Activated T-cell treated with anti-CD3 and anti-CD28 coated beads, Interleukin-2, amount 50 U/mL, for 4 hours (primary cell): ENCODE results near the gene TMEM61. TPM values are rescaled to one million over a fixed set of nuclear protein-coding genes. Genes with fewer than 3 reads are reported as not detected.

Experiments
- ATAC-seq, 2 donors: fragments of 200-7000 bp; cut with Tn5 transposase; one replicate each; pipeline ENCODE4 v1.10.0; 2021
- DNase-seq: peaks from one replicate; pipeline ENCODE4 v3.0.0-alpha.2; 2020
- H3K27me3 Mint-ChIP-seq: one replicate; pipeline ENCODE4 v1.8.0; 2021; ENCODE audit warnings: low read depth, mixed read lengths
- H3K36me3 Mint-ChIP-seq: one replicate; pipeline ENCODE4 v1.8.0; 2022; ENCODE audit warnings: mixed read lengths; ENCODE audit not compliant: insufficient read depth
- H3K4me1 Mint-ChIP-seq: one replicate; pipeline ENCODE4 v1.8.0; 2021; ENCODE audit warnings: low read depth, mixed read lengths
- H3K4me3 Mint-ChIP-seq: one replicate; pipeline ENCODE4 v1.8.0; 2021; ENCODE audit warnings: mild to moderate bottlenecking, moderate library complexity, mixed read lengths
- H3K9me3 Mint-ChIP-seq: one replicate; pipeline ENCODE4 v1.8.0; 2021; ENCODE audit warnings: mixed read lengths
- total RNA-seq, 3 donors: library from RNA; stranded (reverse); gene quantifications; one replicate each; pipeline ENCODE4 v1.2.1, GENCODE V29; 2021

The TMEM61 gene
- total RNA-seq, 3 donors from 2014 or later, result 0.24 TPM; not detected in 2

DNA sequence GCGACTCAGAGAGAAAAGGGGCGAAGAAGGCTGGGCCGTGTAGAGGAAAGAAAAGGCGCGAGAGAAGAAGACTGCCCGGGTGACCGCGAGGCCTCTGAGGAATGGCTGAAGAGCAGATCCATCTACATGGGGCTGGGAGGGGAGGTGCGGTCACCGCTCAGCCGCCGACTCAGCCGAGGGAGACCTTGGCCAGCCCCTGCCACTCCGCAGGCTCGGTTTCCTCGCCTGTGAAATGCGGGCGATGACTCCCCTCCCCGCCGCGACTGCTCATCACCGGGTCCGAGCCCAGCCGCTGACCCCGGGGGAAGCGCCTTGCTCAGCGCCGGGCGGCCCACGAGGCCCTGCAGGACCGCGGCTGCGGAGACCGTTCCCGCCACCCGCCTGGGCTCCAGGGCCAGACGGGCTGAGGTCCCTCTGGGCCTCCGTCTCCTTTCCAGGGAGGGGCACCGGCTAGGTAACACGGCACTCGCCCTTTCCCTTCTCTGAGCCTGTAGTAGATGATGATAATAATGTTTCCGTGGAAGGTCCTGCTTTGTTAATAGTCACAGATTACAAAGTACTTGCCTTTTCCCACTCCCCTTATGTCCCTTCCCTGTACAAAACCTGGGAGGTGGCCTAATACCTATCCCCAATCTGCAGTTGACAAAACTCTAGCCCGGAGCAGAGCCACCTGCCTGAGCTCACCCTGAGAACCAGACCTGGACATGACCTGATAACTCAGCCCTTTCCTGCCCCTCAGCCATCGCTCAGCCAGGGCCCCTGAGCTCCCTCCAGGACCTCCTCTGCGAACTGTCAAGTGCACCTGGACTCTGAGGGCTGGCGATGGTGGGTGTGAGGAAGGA, 16.7 kb downstream of the TMEM61 start:
- Mint-ChIP-seq H3K27me3 (peaks cover 47% of the 10 kb centered on the region), H3K9me3 (no peaks in the 10 kb centered on the region), H3K4me1 (peaks cover 24% of the 10 kb centered on the region), H3K36me3 (no peaks in the 10 kb centered on the region), H3K4me3 (peak overlapping the region; percentile 49)
- no peak for DNase-seq
- peak in 1 of 2 donors; percentile 24 for ATAC-seq

GRCh38 chr1:54997711-54997986, 17.2 kb downstream of the TMEM61 start:
- peaks cover 24% of the 10 kb centered on the region for H3K4me1 Mint-ChIP-seq
- H3K36me3 Mint-ChIP-seq, result no peaks in the 10 kb centered on the region
- H3K4me3 Mint-ChIP-seq, result peak overlapping the region; percentile 49
- no peak for DNase-seq
- peaks cover 47% of the 10 kb centered on the region for H3K27me3 Mint-ChIP-seq
- H3K9me3 Mint-ChIP-seq, result no peaks in the 10 kb centered on the region
- ATAC-seq, result no peak

- H3K4me1 Mint-ChIP-seq, result peaks cover 24% of the 10 kb centered on the region
Observed at GRCh38 chr1:54998100-54998499, 17.7 kb downstream of the TMEM61 start.

GRCh38 chr1:54998677-54999076, 18.2 kb downstream of the TMEM61 start, which contains the start of gene BSND:
BSND (plus strand) TSS chr1:54998933; CDS start chr1:54999187, 254 bp downstream.
- Mint-ChIP-seq H3K27me3 (peaks cover 47% of the 10 kb centered on the region), H3K9me3 (no peaks in the 10 kb centered on the region), H3K4me1 (peaks cover 24% of the 10 kb centered on the region), H3K4me3 (no peak within 1 kb of the TSS), H3K36me3 (no peaks in the 10 kb centered on the region)
- ATAC-seq (no peak), DNase-seq (no peak)

More at GRCh38 chr1:54998100-54998499, 17.7 kb downstream of the TMEM61 start:
- Mint-ChIP-seq H3K4me3 (no peak overlapping the region), H3K27me3 (peaks cover 47% of the 10 kb centered on the region), H3K36me3 (no peaks in the 10 kb centered on the region), H3K9me3 (no peaks in the 10 kb centered on the region)
- no peak for DNase-seq
- no peak for ATAC-seq

- H3K4me3 Mint-ChIP-seq, result no peak overlapping the region
- H3K9me3 Mint-ChIP-seq, result no peaks in the 10 kb centered on the region
- H3K27me3 Mint-ChIP-seq, result peaks cover 40% of the 10 kb centered on the region
- no peak for DNase-seq
- no peaks in the 10 kb centered on the region for H3K36me3 Mint-ChIP-seq
- peaks cover 19% of the 10 kb centered on the region for H3K4me1 Mint-ChIP-seq
- ATAC-seq, result no peak
Observed at GRCh38 chr1:55000110-55001085, 20.0 kb downstream of the TMEM61 start.

DNA sequence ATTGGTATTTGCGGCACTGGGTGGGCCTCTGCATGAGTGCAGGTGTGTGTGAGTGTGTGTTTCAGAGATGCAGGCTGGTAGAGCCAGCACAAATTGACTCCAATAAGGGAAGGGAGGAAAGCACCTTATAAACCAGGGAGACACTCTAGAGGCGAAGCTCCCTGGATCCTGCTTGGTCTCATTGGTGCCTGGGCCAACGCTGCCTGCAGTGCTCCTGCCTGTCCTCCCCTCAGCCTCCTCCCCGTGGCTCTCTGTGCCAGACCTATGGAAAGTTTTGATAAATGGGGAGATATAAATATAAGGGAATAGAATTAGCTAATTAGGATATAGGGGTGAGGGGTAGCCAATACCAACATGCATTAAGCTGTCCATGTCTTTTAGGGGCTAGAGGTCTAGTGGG, 20.9 kb downstream of the TMEM61 start:
- Mint-ChIP-seq H3K9me3 (no peaks in the 10 kb centered on the region), H3K36me3 (no peaks in the 10 kb centered on the region), H3K4me3 (no peak overlapping the region), H3K4me1 (peaks cover 10% of the 10 kb centered on the region), H3K27me3 (peaks cover 31% of the 10 kb centered on the region)
- ATAC-seq (no peak), DNase-seq (no peak)

GRCh38 chr1:55002686-55003085, 22.3 kb downstream of the TMEM61 start:
- no peak overlapping the region for H3K4me3 Mint-ChIP-seq
- H3K27me3 Mint-ChIP-seq, result peaks cover 20% of the 10 kb centered on the region
- H3K4me1 Mint-ChIP-seq, result no peaks in the 10 kb centered on the region
- H3K9me3 Mint-ChIP-seq, result no peaks in the 10 kb centered on the region
- DNase-seq, result no peak
- ATAC-seq, result no peak
- no peaks in the 10 kb centered on the region for H3K36me3 Mint-ChIP-seq

DNA sequence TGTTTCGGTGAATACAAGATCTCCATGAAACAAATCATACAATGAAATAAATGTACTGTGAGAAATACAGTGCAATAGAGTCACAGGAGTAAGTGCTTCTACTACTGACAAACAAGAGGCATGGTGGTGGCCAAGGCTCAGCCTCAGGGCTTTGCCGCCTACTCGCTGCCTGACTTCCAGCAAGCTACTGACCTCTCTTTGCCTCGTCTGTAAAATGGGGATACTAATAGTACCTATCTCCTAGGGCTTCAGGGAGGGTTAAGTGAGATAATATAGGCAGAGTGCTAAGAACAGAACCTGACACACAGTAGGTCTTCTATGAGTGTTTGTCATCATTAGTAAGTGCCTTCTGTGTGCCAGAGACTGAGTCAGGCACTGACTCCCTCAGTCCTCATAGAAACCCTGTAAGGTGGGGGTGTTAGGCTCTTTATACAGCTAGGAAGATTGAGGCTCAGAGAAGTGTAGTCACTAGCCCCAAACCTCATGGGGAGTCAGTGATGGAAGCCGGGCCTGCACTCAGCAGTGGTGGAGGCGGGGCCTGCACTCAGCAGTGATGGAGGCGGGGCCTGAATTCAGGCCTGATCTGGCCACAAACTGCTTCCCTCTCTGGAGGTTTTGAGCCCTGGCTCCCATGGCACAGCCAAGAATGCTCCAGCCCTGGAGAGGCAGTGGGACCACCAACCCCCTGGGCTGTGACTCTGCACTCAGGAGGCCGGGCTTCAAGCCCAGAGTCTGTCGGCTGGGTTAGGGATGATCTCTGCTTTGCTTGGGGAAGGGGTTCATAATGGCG, 25.1 kb downstream of the TMEM61 start:
- Mint-ChIP-seq H3K27me3 (no peaks in the 10 kb centered on the region), H3K36me3 (no peaks in the 10 kb centered on the region), H3K9me3 (no peaks in the 10 kb centered on the region), H3K4me1 (no peaks in the 10 kb centered on the region), H3K4me3 (no peak overlapping the region)
- DNase-seq (no peak), ATAC-seq (no peak)

DNA sequence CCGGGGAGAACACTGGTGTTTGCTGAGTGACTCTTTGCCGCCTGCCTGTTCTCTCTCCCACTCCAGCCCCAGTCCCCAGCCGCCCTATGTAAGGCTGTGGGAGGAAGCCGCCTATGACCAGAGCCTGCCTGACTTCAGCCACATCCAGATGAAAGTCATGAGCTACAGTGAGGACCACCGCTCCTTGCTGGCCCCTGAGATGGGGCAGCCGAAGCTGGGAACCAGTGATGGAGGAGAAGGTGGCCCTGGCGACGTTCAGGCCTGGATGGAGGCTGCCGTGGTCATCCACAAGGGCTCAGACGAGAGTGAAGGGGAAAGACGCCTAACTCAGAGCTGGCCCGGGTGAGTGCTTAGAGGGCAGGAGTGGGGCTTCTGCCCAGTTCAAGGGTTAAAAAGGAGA, 26.5 kb downstream of the TMEM61 start:
- H3K4me1 Mint-ChIP-seq, result no peaks in the 10 kb centered on the region
- ATAC-seq, result no peak
- H3K27me3 Mint-ChIP-seq, result no peaks in the 10 kb centered on the region

DNA sequence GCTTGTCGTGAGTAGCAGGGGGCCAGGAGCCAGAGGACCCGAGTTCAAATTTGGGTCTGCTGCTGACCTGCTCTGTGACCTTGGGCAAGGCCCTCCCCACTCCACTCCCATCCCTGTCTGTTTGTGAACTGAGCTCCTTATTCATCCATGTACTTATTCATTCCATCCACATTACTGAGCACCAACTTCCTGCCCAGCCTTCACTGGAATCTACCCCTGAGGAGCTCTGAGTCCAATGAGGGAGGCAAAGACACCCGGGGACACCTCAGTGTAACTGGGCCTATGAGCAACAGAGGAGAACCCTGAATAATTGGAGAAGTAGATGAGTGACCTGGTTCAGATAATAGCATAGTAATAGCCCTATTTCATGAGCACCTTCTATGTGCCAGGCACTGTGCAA, 27.2 kb downstream of the TMEM61 start:
- Mint-ChIP-seq H3K36me3 (no peaks in the 10 kb centered on the region), H3K9me3 (no peaks in the 10 kb centered on the region), H3K4me1 (no peaks in the 10 kb centered on the region), H3K4me3 (no peak overlapping the region), H3K27me3 (peaks cover 2% of the 10 kb centered on the region)
- no peak for DNase-seq
- ATAC-seq, result no peak

More for the DNA sequence above, 26.5 kb downstream of the TMEM61 start:
- no peak overlapping the region for H3K4me3 Mint-ChIP-seq
- no peaks in the 10 kb centered on the region for H3K9me3 Mint-ChIP-seq
- DNase-seq, result no peak
- H3K36me3 Mint-ChIP-seq, result no peaks in the 10 kb centered on the region

DNA sequence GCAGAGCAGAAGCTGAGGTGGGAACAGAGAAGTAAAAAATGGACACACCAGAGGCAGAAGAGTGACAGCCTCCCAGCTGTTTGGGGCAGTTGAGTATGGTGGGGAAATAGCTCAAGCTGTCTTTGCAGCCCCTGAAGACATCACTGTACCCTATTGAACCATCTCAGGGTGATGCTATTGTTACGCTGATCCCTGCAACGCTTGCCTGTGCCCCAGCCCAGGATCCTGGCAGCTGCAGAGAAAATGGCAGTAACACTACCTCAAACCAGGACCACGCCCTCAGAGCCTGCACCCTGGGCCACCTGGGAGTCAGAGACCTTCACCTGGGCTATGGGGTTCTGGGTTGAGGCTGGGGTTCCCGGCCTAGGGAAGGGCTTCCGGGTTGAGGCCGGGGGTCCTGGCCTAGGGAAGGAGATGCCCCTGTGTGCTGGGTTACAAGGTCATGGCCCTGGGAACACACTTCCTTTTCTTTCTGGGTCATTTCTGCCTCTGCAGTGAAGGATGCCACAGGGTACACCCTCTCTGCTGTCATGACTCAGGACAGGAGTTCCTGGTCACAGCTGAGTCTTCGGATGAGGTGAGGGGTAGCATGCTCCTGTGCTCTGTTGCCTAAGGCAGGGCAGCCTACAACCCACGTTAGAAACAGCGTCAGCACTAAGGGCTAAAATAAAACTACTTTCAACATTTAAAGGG, 29.9 kb downstream of the TMEM61 start:
- Mint-ChIP-seq H3K27me3 (peaks cover 8% of the 10 kb centered on the region), H3K9me3 (no peaks in the 10 kb centered on the region), H3K4me3 (no peak overlapping the region), H3K36me3 (no peaks in the 10 kb centered on the region), H3K4me1 (no peaks in the 10 kb centered on the region)
- ATAC-seq (no peak), DNase-seq (no peak)

DNA sequence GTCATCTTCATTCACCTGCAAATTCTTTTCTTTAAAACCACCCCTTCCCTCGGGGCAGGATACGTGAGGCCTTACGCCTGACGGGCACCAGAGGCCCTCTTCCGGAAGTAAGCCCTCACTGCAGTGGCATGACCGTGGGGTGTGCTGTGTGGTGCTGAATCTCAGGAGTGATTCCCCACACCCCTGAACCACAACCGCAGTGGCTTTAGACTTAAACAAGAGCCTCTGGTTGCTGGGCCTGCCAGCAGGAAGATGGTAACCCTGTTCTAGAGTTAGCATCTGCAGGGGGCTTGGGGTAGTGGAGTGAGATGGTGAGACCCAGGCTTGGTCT, 30.4 kb downstream of the TMEM61 start:
- no peaks in the 10 kb centered on the region for H3K9me3 Mint-ChIP-seq
- no peaks in the 10 kb centered on the region for H3K4me1 Mint-ChIP-seq
- DNase-seq, result no peak
- no peaks in the 10 kb centered on the region for H3K36me3 Mint-ChIP-seq
- H3K27me3 Mint-ChIP-seq, result peaks cover 8% of the 10 kb centered on the region
- H3K4me3 Mint-ChIP-seq, result no peak overlapping the region
- ATAC-seq, result no peak

DNA sequence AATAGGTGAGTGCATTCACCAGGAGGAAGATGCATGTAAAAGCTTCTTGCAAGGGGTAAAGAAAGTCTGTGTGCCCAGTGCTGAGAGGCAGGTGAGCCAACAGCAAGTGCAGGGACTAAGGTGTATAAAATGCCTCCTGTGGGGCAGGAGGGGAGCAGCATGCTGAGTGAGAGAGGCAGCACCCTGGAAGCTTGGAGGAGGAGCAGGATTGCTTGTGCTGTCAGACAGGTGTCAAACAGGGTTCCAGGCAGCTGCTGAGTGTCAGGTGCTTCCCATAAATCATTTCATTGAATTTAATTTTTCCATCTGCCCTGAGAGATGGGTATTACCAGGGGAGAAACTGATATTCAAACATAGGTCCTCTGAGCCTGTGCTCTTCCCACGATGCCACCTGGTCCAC, 32.2 kb downstream of the TMEM61 start:
- ATAC-seq, result no peak
- no peaks in the 10 kb centered on the region for H3K9me3 Mint-ChIP-seq
- peaks cover 8% of the 10 kb centered on the region for H3K27me3 Mint-ChIP-seq
- H3K36me3 Mint-ChIP-seq, result no peaks in the 10 kb centered on the region
- no peak overlapping the region for H3K4me3 Mint-ChIP-seq
- no peaks in the 10 kb centered on the region for H3K4me1 Mint-ChIP-seq
- no peak for DNase-seq

DNA sequence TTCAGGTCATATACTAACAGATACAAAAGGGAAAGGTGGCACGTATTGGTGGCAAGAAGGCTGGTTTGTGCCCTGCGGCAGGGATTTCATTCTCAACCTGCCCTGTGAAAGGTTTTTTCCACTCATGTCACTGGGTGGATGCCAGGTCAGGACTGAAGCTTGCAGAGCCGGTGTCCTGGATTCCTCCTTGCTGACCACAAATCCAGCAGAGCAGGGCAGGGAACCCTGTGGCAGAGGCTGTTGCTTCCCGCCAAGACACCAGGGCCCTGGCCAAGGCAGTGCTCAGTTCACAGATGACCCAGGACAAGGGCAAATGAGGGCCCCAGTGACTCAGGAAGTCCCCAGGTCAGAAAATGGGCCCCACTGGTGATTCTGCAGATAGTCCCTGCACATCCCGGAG, 34.7 kb downstream of the TMEM61 start:
- Mint-ChIP-seq H3K4me1 (no peaks in the 10 kb centered on the region), H3K36me3 (no peaks in the 10 kb centered on the region), H3K4me3 (no peak overlapping the region), H3K9me3 (no peaks in the 10 kb centered on the region), H3K27me3 (peaks cover 14% of the 10 kb centered on the region)
- DNase-seq, result no peak
- no peak for ATAC-seq
